ENCODE results near the gene HMCN2. TPM values are rescaled to one million over a fixed set of nuclear protein-coding genes. Genes with fewer than 3 reads are reported as not detected.

Gene HMCN2
- total RNA-seq, 1 donor = under 0.01 TPM

- no peak overlapping the region for H3K27ac ChIP-seq (ENCODE audit: low read depth, low read length)
- peak; percentile 85 for TF ChIP-seq CTCF (IDR thresholded peaks at IDR 0.05; ENCODE audit: extremely low read depth, low read depth, low read length)
- no peaks in the 10 kb centered on the region for H3K9me3 ChIP-seq (ENCODE audit: low read depth, low read length)
- H3K27me3 ChIP-seq (ENCODE audit: insufficient read depth, low read length) = no peaks in the 10 kb centered on the region
- H2AFZ ChIP-seq (ENCODE audit: low read length) = peak overlapping the region; percentile 70
- peak overlapping the region; percentile 61 for H3K4me3 ChIP-seq (ENCODE audit: insufficient read depth, low read length)
- peaks cover 3% of the 10 kb centered on the region for H4K20me1 ChIP-seq (ENCODE audit: insufficient read depth, low read length)
- DNase-seq (ENCODE audit: insufficient read length, low spot score, missing footprints) = peak; percentile 89
- no peaks in the 10 kb centered on the region for H3K79me2 ChIP-seq (ENCODE audit: insufficient read depth, low read length)
- H3K36me3 ChIP-seq (ENCODE audit: insufficient read depth, low read length) = no peaks in the 10 kb centered on the region
- H3K4me2 ChIP-seq (ENCODE audit: insufficient read depth, low read length) = peak overlapping the region; percentile 87
- H3K4me1 ChIP-seq (ENCODE audit: insufficient read depth, low read length) = peaks cover 15% of the 10 kb centered on the region
These were observed 22.3 kb upstream of the HMCN2 start for GRCh38 chr9:130243015-130243881.

GRCh38 chr9:130243882-130244170, 21.7 kb upstream of the HMCN2 start:
- H3K4me1 ChIP-seq (ENCODE audit: insufficient read depth, low read length) = peaks cover 15% of the 10 kb centered on the region
- no peaks in the 10 kb centered on the region for H3K27me3 ChIP-seq (ENCODE audit: insufficient read depth, low read length)
- no peak overlapping the region for H2AFZ ChIP-seq (ENCODE audit: low read length)
- TF ChIP-seq CTCF (IDR thresholded peaks at IDR 0.05; ENCODE audit: extremely low read depth, low read depth, low read length) = no peak
- H4K20me1 ChIP-seq (ENCODE audit: insufficient read depth, low read length) = peaks cover 3% of the 10 kb centered on the region
- no peak overlapping the region for H3K4me2 ChIP-seq (ENCODE audit: insufficient read depth, low read length)
- H3K27ac ChIP-seq (ENCODE audit: low read depth, low read length) = no peak overlapping the region
- H3K79me2 ChIP-seq (ENCODE audit: insufficient read depth, low read length) = no peaks in the 10 kb centered on the region
- no peaks in the 10 kb centered on the region for H3K36me3 ChIP-seq (ENCODE audit: insufficient read depth, low read length)
- no peak for DNase-seq (ENCODE audit: insufficient read length, low spot score, missing footprints)
- no peaks in the 10 kb centered on the region for H3K9me3 ChIP-seq (ENCODE audit: low read depth, low read length)
- no peak overlapping the region for H3K4me3 ChIP-seq (ENCODE audit: insufficient read depth, low read length)

GRCh38 chr9:130244548-130245165, 20.9 kb upstream of the HMCN2 start:
- Histone ChIP-seq H4K20me1 (ENCODE audit: insufficient read depth, low read length) (peaks cover 3% of the 10 kb centered on the region), H3K4me1 (ENCODE audit: insufficient read depth, low read length) (peaks cover 14% of the 10 kb centered on the region), H2AFZ (ENCODE audit: low read length) (no peak overlapping the region), H3K36me3 (ENCODE audit: insufficient read depth, low read length) (no peaks in the 10 kb centered on the region), H3K4me2 (ENCODE audit: insufficient read depth, low read length) (no peak overlapping the region), H3K79me2 (ENCODE audit: insufficient read depth, low read length) (no peaks in the 10 kb centered on the region), H3K27ac (ENCODE audit: low read depth, low read length) (no peak overlapping the region), H3K27me3 (ENCODE audit: insufficient read depth, low read length) (peaks cover 3% of the 10 kb centered on the region), H3K4me3 (ENCODE audit: insufficient read depth, low read length) (no peak overlapping the region), H3K9me3 (ENCODE audit: low read depth, low read length) (no peaks in the 10 kb centered on the region)
- DNase-seq (ENCODE audit: insufficient read length, low spot score, missing footprints) = no peak
- TF ChIP-seq CTCF (IDR thresholded peaks at IDR 0.05; ENCODE audit: extremely low read depth, low read depth, low read length) = no peak

- no peaks in the 10 kb centered on the region for H3K79me2 ChIP-seq (ENCODE audit: insufficient read depth, low read length)
- no peak overlapping the region for H3K4me2 ChIP-seq (ENCODE audit: insufficient read depth, low read length)
- peaks cover 7% of the 10 kb centered on the region for H3K27me3 ChIP-seq (ENCODE audit: insufficient read depth, low read length)
- H3K9me3 ChIP-seq (ENCODE audit: low read depth, low read length) = no peaks in the 10 kb centered on the region
- H4K20me1 ChIP-seq (ENCODE audit: insufficient read depth, low read length) = no peaks in the 10 kb centered on the region
- H3K4me1 ChIP-seq (ENCODE audit: insufficient read depth, low read length) = peaks cover 6% of the 10 kb centered on the region
- TF ChIP-seq CTCF (IDR thresholded peaks at IDR 0.05; ENCODE audit: extremely low read depth, low read depth, low read length) = no peak
- no peak overlapping the region for H3K4me3 ChIP-seq (ENCODE audit: insufficient read depth, low read length)
- H3K36me3 ChIP-seq (ENCODE audit: insufficient read depth, low read length) = no peaks in the 10 kb centered on the region
- DNase-seq (ENCODE audit: insufficient read length, low spot score, missing footprints) = no peak
- H3K27ac ChIP-seq (ENCODE audit: low read depth, low read length) = no peak overlapping the region
- H2AFZ ChIP-seq (ENCODE audit: low read length) = no peak overlapping the region
These were observed 20.1 kb upstream of the HMCN2 start for GRCh38 chr9:130245474-130245873.
